K562 (cell line): ENCODE results near the gene TMEM273. TPM values are rescaled to one million over a fixed set of nuclear protein-coding genes. Genes with fewer than 3 reads are reported as not detected.

Source experiments
- ATF2 ChIP-seq: sonication (generic); formaldehyde crosslinking; IDR thresholded peaks from 2 replicates; pipeline ENCODE4 v1.8.1; 2022; ENCODE audit warnings: missing genetic modification reagents
- BCOR ChIP-seq: fragments of 450-650 bp; IDR thresholded peaks from 2 replicates; pipeline ENCODE4 v1.6.1; 2016
- BDP1 ChIP-seq: IDR thresholded peaks from 3 replicates; pipeline ENCODE4 v1.6.1; 2011; ENCODE audit not compliant: insufficient read length, insufficient read depth
- C11orf30 ChIP-seq: fragments of 450-650 bp; IDR thresholded peaks from 2 replicates; pipeline ENCODE4 v1.6.1; 2016; ENCODE audit warnings: low read depth, mild to moderate bottlenecking
- CBX3 ChIP-seq, 2 experiments: IDR thresholded peaks; 1 replicate in 1 of 2; 2 replicates in 1 of 2; pipeline ENCODE4 v1.6.1; 2012; ENCODE audit warnings: inconsistent platforms in 2 of 2, low read length in 2 of 2, borderline replicate concordance in 1 of 2, control low read depth in 1 of 2
- CHD4 ChIP-seq: fragments of 200-600 bp; sonication (generic); IDR thresholded peaks from 3 replicates; pipeline ENCODE4 v1.6.1; 2012; ENCODE audit warnings: low read depth, mild to moderate bottlenecking, mixed read lengths, low read length, inconsistent platforms; ENCODE audit not compliant: insufficient read depth, insufficient replicate concordance, poor library complexity, severe bottlenecking
- CREB1 ChIP-seq, 2 experiments: sonication (generic) in 1 of 2; formaldehyde crosslinking in 1 of 2; IDR thresholded peaks; 2 replicates each; pipeline versions ENCODE4 v1.6.1 to v1.8.0; 2012 to 2022; ENCODE audit warnings: inconsistent platforms in 1 of 2, mild to moderate bottlenecking in 1 of 2, missing genetic modification reagents in 1 of 2, moderate library complexity in 1 of 2
- GTF2F1 ChIP-seq: IDR thresholded peaks from 2 replicates; pipeline ENCODE4 v1.6.1; 2011; ENCODE audit warnings: low read depth, low read length, improper control_type of control experiment
- HIVEP1 ChIP-seq: fragments of 250-450 bp; sonication (Bioruptor Pico); IDR thresholded peaks from 2 replicates; pipeline ENCODE4 v1.4.0; 2020; ENCODE audit warnings: mild to moderate bottlenecking
- L3MBTL2 ChIP-seq: fragments of 450-650 bp; IDR thresholded peaks from 2 replicates; pipeline ENCODE4 v1.6.1; 2016; ENCODE audit warnings: mild to moderate bottlenecking, moderate library complexity
- NFXL1 ChIP-seq: fragments of 450-650 bp; formaldehyde crosslinking; IDR thresholded peaks from 2 replicates; pipeline ENCODE4 v1.4.0; 2021; ENCODE audit warnings: mild to moderate bottlenecking
- POLR3A ChIP-seq: IDR thresholded peaks from 2 replicates; pipeline ENCODE4 v1.6.1; 2011; ENCODE audit warnings: borderline replicate concordance, mild to moderate bottlenecking, moderate library complexity; ENCODE audit not compliant: insufficient read length, insufficient read depth; ENCODE audit errors: extremely low read depth
- RCOR1 ChIP-seq, 2 experiments: IDR thresholded peaks; 2 replicates each; pipeline ENCODE4 v1.6.1; 2012; ENCODE audit warnings: low read depth in 2 of 2, low read length in 2 of 2, borderline replicate concordance in 1 of 2, improper control_type of control experiment in 1 of 2
- SAFB2 ChIP-seq: fragments of 200-400 bp; formaldehyde crosslinking; IDR thresholded peaks from 2 replicates; pipeline ENCODE4 v1.6.1; 2018; ENCODE audit warnings: borderline replicate concordance, low read length, low read depth, moderate library complexity; ENCODE audit not compliant: severe bottlenecking
- SMARCA5 ChIP-seq: fragments of 450-650 bp; IDR thresholded peaks from 2 replicates; pipeline ENCODE4 v1.6.1; 2016
- SNRNP70 ChIP-seq: fragments of 200-400 bp; formaldehyde crosslinking; optimal IDR thresholded peaks from 2 replicates; pipeline ENCODE3; 2017; ENCODE audit warnings: low read depth, low read length
- TCFL5 ChIP-seq: fragments of 250-450 bp; sonication (Bioruptor Pico); conservative IDR thresholded peaks from 2 replicates; pipeline ENCODE4 v1.6.1; 2021; ENCODE audit warnings: mild to moderate bottlenecking, moderate library complexity, matching md5 sums
- ZEB2 ChIP-seq: fragments of 450-650 bp; IDR thresholded peaks from 2 replicates; pipeline ENCODE4 v1.6.1; 2016
- ZNF146 ChIP-seq: IDR thresholded peaks from one replicate; pipeline ENCODE4 v1.6.1; 2018; ENCODE audit warnings: missing compliant biosample characterization; ENCODE audit not compliant: unreplicated experiment
- ZNF324 ChIP-seq: fragments of 250-450 bp; sonication (Bioruptor Pico); IDR thresholded peaks from 2 replicates; pipeline ENCODE4 v1.4.0; 2020; ENCODE audit warnings: mild to moderate bottlenecking
- ZNF561 ChIP-seq: fragments of 450-650 bp; formaldehyde crosslinking; conservative IDR thresholded peaks from 2 replicates; pipeline ENCODE4 v1.4.0; 2020; ENCODE audit warnings: mild to moderate bottlenecking, moderate library complexity
- ZNF76 ChIP-seq: fragments of 250-450 bp; sonication (Bioruptor Pico); IDR thresholded peaks from 2 replicates; pipeline ENCODE4 v1.4.0; 2020; ENCODE audit warnings: mild to moderate bottlenecking, moderate library complexity, borderline replicate concordance
- polyA plus RNA-seq, 8 experiments: library from polyadenylated mRNA; depleted of rRNA in 4 of 8; stranded (reverse) in 5 of 8; unstranded in 3 of 8; fragments of >200 nt; fragmentation: Nextera tagmentation in 2 of 8; fragmentation: Illumina TruSeq in 1 of 8; extraction: Ambion mirVana in 2 of 8; extraction: Trizol in 1 of 8; gene quantifications; 2 replicates each; pipeline versions ENCODE4 v1.2.1 to v1.2.3, GENCODE V29; 2011 to 2014; ENCODE audit warnings: inconsistent platforms in 1 of 8, missing spikeins in 1 of 8
- total RNA-seq, 7 experiments: library from RNA; depleted of rRNA in 6 of 7; stranded (reverse); fragments of >200 nt in 6 of 7; fragmentation: Illumina TruSeq in 2 of 7; extraction: Trizol in 2 of 7; gene quantifications; 2 replicates each; pipeline versions ENCODE4 v1.2.1 to v1.2.3, GENCODE V29; 2011 to 2021; ENCODE audit warnings: low replicate concordance in 1 of 7
- TF ChIP-seq, protein P1 (sequence below): fragments of 250-450 bp; sonication (Bioruptor Pico); IDR thresholded peaks from 2 replicates; pipeline ENCODE4 v1.4.0; 2020; ENCODE audit warnings: borderline replicate concordance
- TF ChIP-seq, protein P2 (sequence below), 2 experiments: fragments of 450-650 bp; conservative IDR thresholded peaks; 2 replicates each; pipeline ENCODE4 v1.6.1; 2017; ENCODE audit warnings: mild to moderate bottlenecking in 2 of 2, moderate library complexity in 2 of 2

Gene TMEM273
- total and polyA plus RNA-seq, 9 of the 15 experiments (the other 6 are each of a cell fraction or from before 2014, with no cell fraction given), result 39.2 to 131 (median 95.6) TPM

GRCh38 chr10:49178489-49179471 is 9.4 kb downstream of the TMEM273 start (continued):
- peak in 1 of 2 experiments; percentile 69; a peak in 1 of 3 replicates for TF ChIP-seq CBX3 (IDR thresholded peaks at IDR 0.05; ENCODE audit: borderline replicate concordance in 1 of 2, low read length in 2 of 2)
- no peak for TF ChIP-seq ZEB2
- peak; percentile 66 for TF ChIP-seq CHD4
- TF ChIP-seq RCOR1 (IDR thresholded peaks at IDR 0.05; ENCODE audit: borderline replicate concordance in 1 of 2, low read depth in 2 of 2, low read length in 2 of 2), result 0 out of 4 replicates have a peak, but pooled peaks of 1 of the 2 experiments have one; percentile 53
- TF ChIP-seq BCOR, result peak; percentile 96
- TF ChIP-seq SNRNP70, result no peak
- no peak for TF ChIP-seq SAFB2
- TF ChIP-seq CREB1 (IDR thresholded peaks at IDR 0.05), result no peak
- TF ChIP-seq CREB1 (CRISPR knock-in tag; IDR thresholded peaks at IDR 0.05), result no peak
- no peak for TF ChIP-seq NFXL1
- no peak for TF ChIP-seq TCFL5 (CRISPR knock-in tag)
- no peak for TF ChIP-seq POLR3A
- TF ChIP-seq ATF2 (CRISPR knock-in tag), result no peak
- TF ChIP-seq ZNF324 (CRISPR knock-in tag), result no peak
- TF ChIP-seq, protein P1, sequence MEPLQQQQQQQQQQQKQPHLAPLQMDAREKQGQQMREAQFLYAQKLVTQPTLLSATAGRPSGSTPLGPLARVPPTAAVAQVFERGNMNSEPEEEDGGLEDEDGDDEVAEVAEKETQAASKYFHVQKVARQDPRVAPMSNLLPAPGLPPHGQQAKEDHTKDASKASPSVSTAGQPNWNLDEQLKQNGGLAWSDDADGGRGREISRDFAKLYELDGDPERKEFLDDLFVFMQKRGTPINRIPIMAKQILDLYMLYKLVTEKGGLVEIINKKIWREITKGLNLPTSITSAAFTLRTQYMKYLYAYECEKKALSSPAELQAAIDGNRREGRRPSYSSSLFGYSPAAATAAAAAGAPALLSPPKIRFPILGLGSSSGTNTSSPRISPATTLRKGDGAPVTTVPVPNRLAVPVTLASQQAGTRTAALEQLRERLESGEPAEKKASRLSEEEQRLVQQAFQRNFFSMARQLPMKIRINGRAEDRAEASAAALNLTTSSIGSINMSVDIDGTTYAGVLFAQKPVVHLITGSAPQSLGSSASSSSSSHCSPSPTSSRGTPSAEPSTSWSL, result no peak
- TF ChIP-seq ZNF146, result no peak
- TF ChIP-seq HIVEP1 (CRISPR knock-in tag), result no peak
- TF ChIP-seq SMARCA5, result peak; percentile 82
- no peak for TF ChIP-seq ZNF561 (CRISPR knock-in tag)
- no peak for TF ChIP-seq GTF2F1
- TF ChIP-seq ZNF76 (CRISPR knock-in tag), result no peak
- TF ChIP-seq L3MBTL2, result 0 out of 2 replicates have a peak, but pooled peaks have one; percentile 11
- no peak for TF ChIP-seq C11orf30
- TF ChIP-seq, protein P2, sequence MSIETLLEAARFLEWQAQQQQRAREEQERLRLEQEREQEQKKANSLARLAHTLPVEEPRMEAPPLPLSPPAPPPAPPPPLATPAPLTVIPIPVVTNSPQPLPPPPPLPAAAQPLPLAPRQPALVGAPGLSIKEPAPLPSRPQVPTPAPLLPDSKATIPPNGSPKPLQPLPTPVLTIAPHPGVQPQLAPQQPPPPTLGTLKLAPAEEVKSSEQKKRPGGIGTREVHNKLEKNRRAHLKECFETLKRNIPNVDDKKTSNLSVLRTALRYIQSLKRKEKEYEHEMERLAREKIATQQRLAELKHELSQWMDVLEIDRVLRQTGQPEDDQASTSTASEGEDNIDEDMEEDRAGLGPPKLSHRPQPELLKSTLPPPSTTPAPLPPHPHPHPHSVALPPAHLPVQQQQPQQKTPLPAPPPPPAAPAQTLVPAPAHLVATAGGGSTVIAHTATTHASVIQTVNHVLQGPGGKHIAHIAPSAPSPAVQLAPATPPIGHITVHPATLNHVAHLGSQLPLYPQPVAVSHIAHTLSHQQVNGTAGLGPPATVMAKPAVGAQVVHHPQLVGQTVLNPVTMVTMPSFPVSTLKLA (conservative IDR thresholded peaks at IDR 0.05), result no peak
- TF ChIP-seq BDP1, result no peak
